ENCODE data around the gene MX2.

Gene MX2

GRCh38 chr21:41442481-41443186, 80.8 kb downstream of the MX2 start:
- DNase-seq, result no peak

- no peak for DNase-seq
Observed at GRCh38 chr21:41443562-41443961, 81.7 kb downstream of the MX2 start.

- no peak for DNase-seq
Observed at GRCh38 chr21:41444703-41445464, 83.1 kb downstream of the MX2 start.

GRCh38 chr21:41445465-41445862, 83.6 kb downstream of the MX2 start:
- no peak for DNase-seq

GRCh38 chr21:41446586-41446985, 84.8 kb downstream of the MX2 start:
- no peak for DNase-seq

GRCh38 chr21:41447356-41447755, 85.5 kb downstream of the MX2 start:
- no peak for DNase-seq

GRCh38 chr21:41449613-41450012, 87.8 kb downstream of the MX2 start:
- DNase-seq, result no peak

- no peak for DNase-seq
Observed at GRCh38 chr21:41451753-41452676, 90.2 kb downstream of the MX2 start.

GRCh38 chr21:41453198-41453597, 91.4 kb downstream of the MX2 start:
- no peak for DNase-seq

GRCh38 chr21:41453761-41454160, 91.9 kb downstream of the MX2 start:
- DNase-seq, result no peak

GRCh38 chr21:41458121-41458520, 96.3 kb downstream of the MX2 start:
- DNase-seq, result no peak

- no peak for DNase-seq
Observed at GRCh38 chr21:41458559-41458958, 96.7 kb downstream of the MX2 start.

Measured in CD4-positive, alpha-beta T cell treated with Interleukin-17A for 1 hour (primary cell).